Hepatocyte (in vitro differentiated cells): Measurements from ENCODE around the gene PNPT1. TPM values are rescaled to one million over a fixed set of nuclear protein-coding genes. Genes with fewer than 3 reads are reported as not detected.

Experiments
- DNase-seq: peaks from one replicate; pipeline ENCODE4 v3.0.0-alpha.2; 2016; ENCODE audit warnings: low spot score
- H2AFZ ChIP-seq: fragments of 200-600 bp; sonication (generic); 2 replicates; pipeline ENCODE4 v1.6.0; 2016; ENCODE audit warnings: antibody characterized with exemption, mild to moderate bottlenecking
- H3K27ac ChIP-seq: fragments of 200-600 bp; sonication (generic); 2 replicates; pipeline ENCODE4 v1.5.1; 2016; ENCODE audit warnings: mild to moderate bottlenecking
- H3K27me3 ChIP-seq: fragments of 200-600 bp; sonication (generic); 2 replicates; pipeline ENCODE4 v1.6.1; 2016
- H3K36me3 ChIP-seq: fragments of 200-600 bp; sonication (generic); replicated peaks from 2 replicates; pipeline ENCODE4 v1.5.1; 2016; ENCODE audit warnings: low read depth; ENCODE audit not compliant: insufficient read depth
- H3K4me1 ChIP-seq: fragments of 200-600 bp; sonication (generic); 2 replicates; pipeline ENCODE4 v1.5.1; 2016; ENCODE audit warnings: mild to moderate bottlenecking, moderate library complexity; ENCODE audit not compliant: insufficient read depth
- H3K4me2 ChIP-seq: fragments of 200-600 bp; sonication (generic); 2 replicates; pipeline ENCODE4 v1.6.0; 2016
- H3K4me3 ChIP-seq: fragments of 200-600 bp; sonication (generic); 2 replicates; pipeline ENCODE4 v1.5.1; 2016; ENCODE audit warnings: mild to moderate bottlenecking
- H3K79me2 ChIP-seq: fragments of 200-600 bp; sonication (generic); 2 replicates; pipeline ENCODE4 v1.6.0; 2017; ENCODE audit warnings: mild to moderate bottlenecking
- H3K9me2 ChIP-seq: fragments of 200-600 bp; sonication (generic); replicated peaks from 2 replicates; pipeline ENCODE4 v1.6.0; 2017; ENCODE audit warnings: mild to moderate bottlenecking; ENCODE audit not compliant: insufficient read depth
- H3K9me3 ChIP-seq: fragments of 200-600 bp; sonication (generic); 2 replicates; pipeline ENCODE4 v1.5.1; 2016; ENCODE audit warnings: low read depth, mild to moderate bottlenecking
- H4K20me1 ChIP-seq: fragments of 200-600 bp; sonication (generic); 2 replicates; pipeline ENCODE4 v1.6.0; 2016; ENCODE audit warnings: mild to moderate bottlenecking; ENCODE audit not compliant: insufficient read depth, poor library complexity, severe bottlenecking
- EZH2 ChIP-seq: fragments of 200-600 bp; sonication (generic); IDR thresholded peaks from 2 replicates; pipeline ENCODE4 v1.6.1; 2016; ENCODE audit warnings: antibody characterized with exemption, mild to moderate bottlenecking, borderline replicate concordance
- EZH2phosphoT487 ChIP-seq: fragments of 200-600 bp; sonication (generic); IDR thresholded peaks from one replicate; pipeline ENCODE4 v1.6.1; 2018; ENCODE audit warnings: antibody characterized with exemption, mild to moderate bottlenecking, low read depth, moderate library complexity; ENCODE audit not compliant: unreplicated experiment, severe bottlenecking
- WGBS: methylation state at CpG from one replicate; pipeline ENCODE4 v1.1.6; 2016; ENCODE audit warnings: low lambda C conversion rate; ENCODE audit errors: missing lambda C conversion rate; 5-methylcytosine and 5-hydroxymethylcytosine counted together
- polyA plus RNA-seq: library from polyadenylated mRNA; unstranded; fragments of >200 nt; fragmentation: Nextera tagmentation; extraction: Ambion mirVana; gene quantifications from 2 replicates; pipeline ENCODE4 v1.2.1, GENCODE V29; 2016
- total RNA-seq: library from RNA; depleted of rRNA; stranded (reverse); fragments of >200 nt; gene quantifications from 2 replicates; pipeline ENCODE4 v1.2.3, GENCODE V29; 2014
- TF ChIP-seq, protein P1 (sequence below): fragments of 200-600 bp; sonication (generic); IDR thresholded peaks from 2 replicates; pipeline ENCODE4 v1.5.1; 2016; ENCODE audit warnings: antibody characterized with exemption, mild to moderate bottlenecking; ENCODE audit not compliant: poor library complexity

PNPT1 gene
- total and polyA plus RNA-seq, 2 experiments from 2014 or later: 15.6 to 23.7 TPM

GRCh38 chr2:55733335-55733734 is 39.7 kb upstream of the PNPT1 start:
- WGBS: 19% methylated on average over 1 of the region's 1 CpG
- no peak for TF ChIP-seq EZH2phosphoT487
- TF ChIP-seq EZH2: no peak
- TF ChIP-seq, protein P1, sequence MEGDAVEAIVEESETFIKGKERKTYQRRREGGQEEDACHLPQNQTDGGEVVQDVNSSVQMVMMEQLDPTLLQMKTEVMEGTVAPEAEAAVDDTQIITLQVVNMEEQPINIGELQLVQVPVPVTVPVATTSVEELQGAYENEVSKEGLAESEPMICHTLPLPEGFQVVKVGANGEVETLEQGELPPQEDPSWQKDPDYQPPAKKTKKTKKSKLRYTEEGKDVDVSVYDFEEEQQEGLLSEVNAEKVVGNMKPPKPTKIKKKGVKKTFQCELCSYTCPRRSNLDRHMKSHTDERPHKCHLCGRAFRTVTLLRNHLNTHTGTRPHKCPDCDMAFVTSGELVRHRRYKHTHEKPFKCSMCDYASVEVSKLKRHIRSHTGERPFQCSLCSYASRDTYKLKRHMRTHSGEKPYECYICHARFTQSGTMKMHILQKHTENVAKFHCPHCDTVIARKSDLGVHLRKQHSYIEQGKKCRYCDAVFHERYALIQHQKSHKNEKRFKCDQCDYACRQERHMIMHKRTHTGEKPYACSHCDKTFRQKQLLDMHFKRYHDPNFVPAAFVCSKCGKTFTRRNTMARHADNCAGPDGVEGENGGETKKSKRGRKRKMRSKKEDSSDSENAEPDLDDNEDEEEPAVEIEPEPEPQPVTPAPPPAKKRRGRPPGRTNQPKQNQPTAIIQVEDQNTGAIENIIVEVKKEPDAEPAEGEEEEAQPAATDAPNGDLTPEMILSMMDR: no peak
- H3K27me3 ChIP-seq: no peaks in the 10 kb centered on the region

DNA sequence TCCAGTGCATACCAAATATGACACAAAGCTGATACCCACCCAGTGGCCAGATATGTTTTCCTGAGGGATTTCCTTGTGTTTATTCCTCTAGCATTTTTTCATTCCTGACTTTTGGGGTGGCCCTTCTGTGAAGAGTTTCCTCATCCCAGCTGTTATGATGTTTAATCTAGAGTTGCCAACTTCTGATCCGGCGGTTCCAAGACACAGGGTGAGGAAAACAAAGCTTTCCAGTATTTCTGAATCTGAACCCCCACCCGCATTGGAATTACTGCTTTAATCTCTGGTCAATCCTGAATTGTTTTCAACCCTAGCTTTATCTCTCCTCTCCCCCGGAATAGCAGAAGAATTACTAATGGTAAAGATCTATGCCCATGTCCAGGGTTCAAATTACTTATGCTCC is 39.2 kb upstream of the PNPT1 start:
- H3K9me2 ChIP-seq: no peaks in the 10 kb centered on the region
- H4K20me1 ChIP-seq: no peaks in the 10 kb centered on the region
- WGBS: 60% methylated on average over 4 of the region's 4 CpGs
- no peak overlapping the region for H2AFZ ChIP-seq
- H3K79me2 ChIP-seq: no peaks in the 10 kb centered on the region
- no peak overlapping the region for H3K4me2 ChIP-seq
- no peaks in the 10 kb centered on the region for H3K27me3 ChIP-seq
- no peaks in the 10 kb centered on the region for H3K4me1 ChIP-seq
- H3K27ac ChIP-seq: no peak overlapping the region
- no peak overlapping the region for H3K4me3 ChIP-seq
- TF ChIP-seq EZH2phosphoT487 (no peak), EZH2 (no peak)
- TF ChIP-seq, protein P1: no peak
- DNase-seq: no peak
- H3K36me3 ChIP-seq: no peaks in the 10 kb centered on the region
- H3K9me3 ChIP-seq: no peaks in the 10 kb centered on the region

More at GRCh38 chr2:55733335-55733734, 39.7 kb upstream of the PNPT1 start:
- Histone ChIP-seq H4K20me1 (no peaks in the 10 kb centered on the region), H3K27ac (no peak overlapping the region), H3K79me2 (no peaks in the 10 kb centered on the region), H3K4me2 (no peak overlapping the region), H2AFZ (no peak overlapping the region), H3K9me3 (no peaks in the 10 kb centered on the region), H3K9me2 (no peaks in the 10 kb centered on the region), H3K4me3 (no peak overlapping the region), H3K4me1 (no peaks in the 10 kb centered on the region), H3K36me3 (no peaks in the 10 kb centered on the region)
- no peak for DNase-seq

DNA sequence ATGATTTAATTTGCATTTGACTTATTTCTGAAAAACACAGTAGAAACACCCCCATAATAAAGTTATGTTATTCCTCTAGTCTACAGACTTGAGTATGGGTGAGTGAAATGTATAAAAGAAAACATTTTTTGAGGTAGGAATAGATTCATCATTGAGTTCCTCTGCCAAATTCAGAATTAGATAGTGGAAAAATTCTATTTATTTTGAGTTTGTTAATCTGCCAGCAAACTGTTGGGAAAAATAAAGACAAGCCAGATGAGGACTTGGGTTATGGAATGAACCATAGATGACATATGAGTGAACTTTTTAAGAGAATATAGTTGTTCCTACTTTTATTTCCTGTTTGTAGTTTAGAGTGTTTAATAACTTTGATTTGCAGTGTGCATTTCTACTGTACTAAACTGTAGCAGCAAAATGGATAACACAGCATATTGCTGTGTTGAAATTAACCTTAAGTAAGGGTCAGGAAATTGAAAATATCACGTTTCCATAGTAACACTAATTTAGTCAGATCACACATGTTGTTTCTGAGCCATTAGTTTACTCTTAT is 35.6 kb upstream of the PNPT1 start:
- Histone ChIP-seq H3K36me3 (no peaks in the 10 kb centered on the region), H3K4me3 (no peak overlapping the region), H3K27ac (no peak overlapping the region), H3K4me1 (no peaks in the 10 kb centered on the region), H2AFZ (peak overlapping the region; percentile 21), H3K27me3 (no peaks in the 10 kb centered on the region), H3K9me2 (no peaks in the 10 kb centered on the region), H4K20me1 (no peaks in the 10 kb centered on the region), H3K4me2 (no peak overlapping the region), H3K9me3 (no peaks in the 10 kb centered on the region), H3K79me2 (no peaks in the 10 kb centered on the region)
- TF ChIP-seq EZH2phosphoT487 (no peak), EZH2 (no peak)
- TF ChIP-seq, protein P1: no peak
- no peak for DNase-seq
- 80% methylated on average over 1 of the region's 1 CpG for WGBS
